NCI-H748 treated with DMSO at 0.1 percent for 48 hours (cell line): Measurements from ENCODE around the gene GXYLT2.

Experiments
- DNase-seq: peaks from one replicate; lab custom pipeline; 2025; lab: John Stamatoyannopoulos, UW

GXYLT2 gene

GRCh38 chr3:72932416-72932815 is 44.6 kb downstream of the GXYLT2 start:
- no peak for DNase-seq

DNA sequence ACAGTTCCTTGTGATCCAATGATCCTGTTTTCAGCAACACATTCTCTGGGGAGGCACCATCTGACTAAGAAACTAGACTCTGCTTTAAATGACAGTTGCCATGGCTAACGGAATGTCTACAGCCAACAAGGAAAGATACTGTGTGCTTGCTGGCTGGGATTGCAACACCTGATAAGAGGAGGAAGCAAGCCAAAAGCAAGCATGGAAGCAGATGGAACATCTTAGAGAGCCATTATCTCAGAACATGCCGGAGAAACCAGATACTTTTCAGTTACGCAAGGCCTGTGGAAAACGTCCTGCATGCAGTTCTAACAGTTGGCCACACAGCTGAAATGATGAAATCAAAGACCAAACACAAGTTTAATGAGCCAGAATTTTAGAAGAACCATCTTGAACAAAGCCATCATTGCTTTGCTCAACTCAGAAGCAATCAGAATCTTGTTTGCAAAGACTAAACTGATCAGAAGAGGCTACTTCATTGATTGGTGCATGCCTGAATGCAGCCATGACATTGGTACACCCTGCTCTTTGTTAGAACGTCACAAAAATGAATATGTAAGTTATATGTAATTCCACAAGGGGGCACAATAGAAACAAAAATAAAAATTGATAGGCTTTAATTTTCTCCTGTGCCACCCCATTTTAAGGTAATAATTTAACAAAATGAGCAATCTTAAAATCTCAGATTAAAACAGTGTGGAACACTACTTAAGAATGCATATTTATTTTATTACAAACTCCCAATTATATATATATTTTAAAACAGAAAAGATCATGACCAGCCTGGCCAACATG is 50.8 kb downstream of the GXYLT2 start:
- DNase-seq = peak; percentile 4

DNA sequence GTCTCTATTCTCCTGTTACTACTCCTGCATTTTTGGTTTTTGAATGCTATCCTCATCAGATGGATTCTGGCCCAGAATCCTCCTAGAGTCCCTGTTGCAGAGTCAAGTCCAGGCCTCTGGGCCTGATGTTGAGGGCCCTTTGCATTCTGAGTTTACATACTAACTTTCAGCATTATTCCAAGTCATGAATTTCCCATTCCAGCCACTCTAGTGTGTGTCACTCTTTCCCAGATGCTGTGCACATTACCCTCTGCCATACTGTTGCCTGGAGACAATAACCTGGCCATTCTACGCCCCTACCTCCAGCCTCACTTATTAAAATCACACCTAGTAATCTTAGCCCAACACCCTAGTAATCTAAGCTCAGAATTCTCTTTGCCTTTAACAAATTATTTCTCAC is 53.4 kb downstream of the GXYLT2 start:
- DNase-seq = no peak

- no peak for DNase-seq
Observed at GRCh38 chr3:72942427-72942826, 54.6 kb downstream of the GXYLT2 start.

DNA sequence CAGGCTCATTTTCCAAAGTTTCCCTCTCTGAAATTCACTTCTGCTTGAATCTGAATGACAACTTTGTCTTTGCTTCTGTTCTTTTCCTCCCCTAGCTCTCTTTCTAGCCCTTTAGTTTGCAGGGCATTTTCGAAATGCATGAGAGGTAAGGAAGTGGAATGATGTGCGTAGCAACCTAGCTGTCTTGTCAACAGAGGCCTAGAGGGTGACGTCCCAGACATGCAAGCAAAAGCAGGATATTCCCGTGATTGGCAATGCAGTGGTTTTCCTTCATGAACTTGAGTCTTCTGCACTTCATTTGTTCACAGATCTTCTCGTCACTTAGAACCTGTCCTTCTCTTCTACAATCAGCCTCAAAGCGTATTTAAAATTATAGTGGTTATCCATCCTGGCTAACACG is 56.9 kb downstream of the GXYLT2 start:
- DNase-seq = no peak

DNA sequence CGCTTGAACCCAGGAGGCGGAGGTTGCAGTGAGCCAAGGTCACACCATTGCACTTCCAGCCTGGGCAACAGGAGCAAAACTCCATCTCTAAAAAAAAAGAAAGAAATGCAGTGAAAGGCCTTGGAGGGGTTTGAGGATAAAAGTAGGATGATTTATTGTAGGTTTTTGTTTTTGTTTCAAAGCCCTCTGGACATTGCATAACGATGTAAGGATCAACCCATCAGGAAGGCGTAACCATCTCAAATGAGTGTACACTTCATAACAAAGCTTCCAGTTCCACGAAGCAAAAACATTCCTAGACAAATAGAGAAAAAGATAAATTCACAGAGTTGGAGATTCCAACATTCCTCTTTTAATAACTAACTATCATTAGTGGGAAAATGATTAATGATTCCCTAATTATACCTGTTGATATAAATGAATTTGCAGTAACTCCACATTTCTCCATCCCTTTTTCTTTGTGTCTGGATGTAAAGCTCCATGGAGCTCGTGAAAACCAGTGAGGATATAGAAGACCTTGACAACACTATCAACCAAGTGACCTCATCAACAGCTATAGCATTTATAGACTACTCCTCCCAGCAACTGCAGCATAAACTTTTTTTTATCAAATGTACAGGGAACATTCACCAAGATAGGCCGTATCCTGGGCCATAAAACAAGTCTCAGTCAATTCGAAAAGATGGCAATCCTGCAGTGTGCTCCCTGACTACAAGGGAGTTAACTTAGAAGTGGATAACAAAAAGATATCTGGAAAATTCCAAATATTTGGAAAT is 60.1 kb downstream of the GXYLT2 start:
- DNase-seq = no peak

DNA sequence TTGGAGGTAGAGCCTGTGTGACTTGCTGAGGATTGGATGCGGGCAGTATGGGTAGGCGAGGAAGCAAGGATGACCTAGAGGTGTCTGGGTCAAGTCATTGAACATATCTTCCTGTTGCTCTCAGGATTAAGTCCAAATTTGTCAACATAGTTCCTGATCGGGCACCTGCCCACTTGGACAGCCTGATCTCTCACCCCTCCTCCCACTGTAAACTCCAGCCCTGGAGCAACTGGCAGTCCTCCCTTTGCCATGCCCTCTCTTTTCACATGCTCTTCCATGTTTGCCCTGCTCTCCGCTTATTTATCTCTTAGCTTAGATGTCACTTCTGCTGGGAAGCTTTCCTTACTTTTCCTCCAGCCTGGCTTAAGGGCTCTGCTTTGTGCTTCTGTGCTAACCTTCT is 61.2 kb downstream of the GXYLT2 start:
- no peak for DNase-seq

- no peak for DNase-seq
Observed at GRCh38 chr3:72950372-72950771, 62.5 kb downstream of the GXYLT2 start.

GRCh38 chr3:72950801-72951200 is 63.0 kb downstream of the GXYLT2 start:
- no peak for DNase-seq

GRCh38 chr3:72951259-72951722 is 63.4 kb downstream of the GXYLT2 start:
- DNase-seq = no peak

GRCh38 chr3:72953325-72953956 is 65.6 kb downstream of the GXYLT2 start:
- no peak for DNase-seq

DNA sequence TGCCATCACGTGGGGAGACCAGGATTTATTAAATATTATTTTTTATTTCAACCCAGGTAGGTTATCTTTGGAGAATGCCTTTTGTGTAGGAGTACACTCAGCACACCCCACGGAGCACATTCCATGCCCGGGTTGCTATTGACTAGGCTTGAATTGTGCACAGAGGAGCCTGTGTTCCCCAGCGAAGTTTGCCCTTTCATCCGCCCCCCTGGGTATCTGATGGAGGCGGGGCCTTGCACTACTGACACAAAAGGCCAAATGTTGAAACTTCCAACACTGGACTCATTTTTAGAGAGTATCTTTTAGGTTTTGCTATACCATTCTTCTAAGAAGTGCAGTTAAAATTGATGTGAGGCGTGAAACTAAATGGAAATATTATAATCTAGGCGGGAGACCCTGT is 69.5 kb downstream of the GXYLT2 start:
- DNase-seq = no peak

DNA sequence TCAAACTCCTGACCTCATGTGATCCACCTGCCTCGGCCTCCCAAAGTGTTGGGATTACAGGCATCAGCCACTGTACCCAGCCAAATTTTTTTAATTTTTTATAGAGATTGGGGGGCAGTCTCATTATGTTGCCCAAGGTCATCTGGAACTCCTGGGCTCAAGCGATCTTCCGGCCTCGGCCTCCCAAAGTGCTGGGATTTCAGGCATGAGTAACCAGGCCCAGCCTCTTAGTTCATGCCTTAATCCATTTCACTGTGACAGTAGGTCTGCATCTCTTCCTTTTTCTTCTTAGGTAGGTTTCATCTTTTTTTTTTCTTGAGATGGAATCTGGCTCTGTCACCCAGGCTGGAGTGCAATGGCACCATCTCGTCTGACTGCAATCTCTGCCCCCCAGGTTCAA is 71.5 kb downstream of the GXYLT2 start:
- no peak for DNase-seq

- peak; percentile 46 for DNase-seq
Observed at GRCh38 chr3:72960812-72961518, 73.1 kb downstream of the GXYLT2 start.

GRCh38 chr3:72961752-72962151 is 73.9 kb downstream of the GXYLT2 start:
- no peak for DNase-seq

- no peak for DNase-seq
Observed at GRCh38 chr3:72962317-72962716, 74.5 kb downstream of the GXYLT2 start.

DNA sequence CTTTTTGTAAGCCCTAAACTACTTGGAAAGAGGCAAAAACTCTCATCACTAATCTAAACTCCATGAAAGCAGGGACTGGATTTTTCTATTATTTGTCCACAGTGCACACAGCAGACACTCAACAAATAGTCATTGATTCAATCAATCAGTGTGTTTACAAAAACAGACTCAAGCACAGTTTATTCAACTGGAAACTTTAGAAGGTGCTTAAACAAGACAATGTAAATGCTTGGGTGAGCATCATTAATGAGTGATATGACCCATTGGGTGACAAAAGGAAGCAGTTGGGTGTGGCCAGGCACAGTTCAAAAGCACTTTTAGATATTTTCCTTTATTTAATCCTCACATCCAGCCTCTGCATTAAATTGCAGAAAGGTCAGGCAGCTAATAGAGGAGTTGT is 76.8 kb downstream of the GXYLT2 start:
- peak; percentile 47 for DNase-seq

DNA sequence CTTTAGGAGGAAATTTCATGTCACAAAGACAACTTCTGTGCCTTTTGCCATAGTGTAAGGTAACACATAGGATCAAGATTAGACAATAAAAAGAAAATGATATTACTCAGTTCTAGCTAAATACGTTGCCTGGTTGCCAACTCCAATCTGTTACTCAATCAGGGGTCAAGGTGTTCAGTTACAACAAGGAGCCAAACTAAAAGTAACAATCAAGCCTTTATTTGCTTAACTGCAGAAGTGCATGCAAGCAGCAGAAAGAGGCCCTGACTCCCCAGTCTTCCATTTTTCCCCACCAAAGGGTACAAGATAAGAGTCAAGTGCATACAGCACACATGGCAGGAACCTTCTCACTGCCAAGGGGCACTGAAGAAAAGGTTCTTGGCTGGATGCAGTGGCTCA is 80.4 kb downstream of the GXYLT2 start:
- no peak for DNase-seq

- no peak for DNase-seq
Observed at GRCh38 chr3:72969766-72970165, 81.9 kb downstream of the GXYLT2 start.

- DNase-seq = no peak
Observed at GRCh38 chr3:72970942-72971341, 83.1 kb downstream of the GXYLT2 start.

DNA sequence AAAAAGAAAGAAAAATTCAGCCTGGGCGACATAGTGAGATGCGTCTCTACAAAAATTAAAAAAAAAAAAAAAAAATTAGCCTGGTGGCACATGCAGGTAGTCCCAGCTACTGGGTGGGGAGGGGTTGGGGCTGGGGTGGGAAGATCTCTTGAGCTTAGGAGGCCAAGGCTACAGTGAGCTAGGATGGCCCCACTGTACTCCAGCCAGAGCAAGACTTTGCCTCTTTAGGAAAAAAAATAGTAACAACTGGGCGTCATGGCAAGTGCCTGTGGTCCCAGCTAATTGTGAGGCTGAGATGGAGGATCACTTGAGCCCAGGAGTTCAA is 84.8 kb downstream of the GXYLT2 start:
- DNase-seq = no peak

DNA sequence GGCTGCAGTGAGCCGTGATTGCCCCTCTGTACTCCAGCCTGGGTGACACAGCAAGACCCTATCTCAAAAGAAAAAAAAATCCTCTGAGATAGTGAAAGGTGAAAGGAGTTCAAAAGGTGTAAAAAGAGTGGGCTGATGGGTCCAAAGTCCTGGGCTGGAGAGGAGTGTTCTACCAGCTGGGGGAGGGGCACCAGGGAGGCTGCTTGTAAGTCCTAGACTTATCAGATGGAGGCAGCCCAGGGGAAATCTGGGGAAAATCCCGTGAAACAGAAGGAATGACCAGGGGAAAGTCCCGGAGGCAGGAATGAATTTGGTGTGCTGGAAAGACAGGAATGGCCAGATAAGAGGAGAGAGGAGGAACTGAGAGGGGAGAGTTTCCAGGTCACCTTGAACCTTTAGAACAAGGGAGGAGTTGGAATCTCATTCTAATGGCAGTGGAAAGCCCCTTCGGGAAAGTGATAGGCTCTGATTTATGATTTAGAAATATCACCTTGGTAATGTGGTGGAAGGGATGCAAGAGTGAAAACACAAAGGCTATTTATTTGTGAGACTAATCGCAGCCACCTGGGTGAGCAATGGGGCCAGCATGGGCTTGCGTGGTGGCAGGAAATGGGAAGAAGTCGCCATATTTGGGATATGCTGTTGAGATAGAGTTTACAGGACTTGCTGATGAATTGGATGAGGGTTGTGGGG is 85.3 kb downstream of the GXYLT2 start:
- DNase-seq = no peak
